ENCODE results near the gene KLRF2. TPM values are rescaled to one million over a fixed set of nuclear protein-coding genes. Genes with fewer than 3 reads are reported as not detected.

Gene KLRF2
- total RNA-seq, 1 experiment from 2014 or later, result not detected

GRCh38 chr12:9895215-9895971 is 14.1 kb downstream of the KLRF2 start:
- Histone ChIP-seq H4K20me1 (ENCODE audit: control insufficient read depth, insufficient read depth, insufficient read length) (no peaks in the 10 kb centered on the region), H2AFZ (ENCODE audit: low read length) (no peak overlapping the region)

More at GRCh38 chr12:9895215-9895971, 14.1 kb downstream of the KLRF2 start:
- Histone ChIP-seq H3K23ac (ENCODE audit: insufficient read length, low read depth, low read length) (no peak overlapping the region), H3K18ac (ENCODE audit: insufficient read length, low read depth, low read length) (no peak overlapping the region), H3K14ac (ENCODE audit: insufficient read depth, low read length) (no peak overlapping the region), H2AK5ac (ENCODE audit: insufficient read length, low read length) (no peak overlapping the region), H3K79me2 (ENCODE audit: insufficient read depth, low read length) (no peaks in the 10 kb centered on the region), H2BK20ac (ENCODE audit: low read depth, low read length, poor library complexity, severe bottlenecking) (no peak overlapping the region), H3K4me2 (ENCODE audit: insufficient read depth, insufficient read length, low read length) (no peak overlapping the region), H3T11ph (ENCODE audit: low read length) (no peak overlapping the region), H4K8ac (replicated peaks; ENCODE audit: insufficient read length, low read depth, low read length) (no peak overlapping the region), H4K5ac (ENCODE audit: insufficient read length, low read depth, low read length) (no peak overlapping the region), H3K23me2 (ENCODE audit: insufficient read length, low read depth, low read length, poor library complexity, severe bottlenecking) (no peaks in the 10 kb centered on the region), H4K91ac (ENCODE audit: insufficient read length, low read depth, low read length) (no peak overlapping the region), H2BK12ac (ENCODE audit: insufficient read length, low read depth, low read length) (no peak overlapping the region), H3K9ac (ENCODE audit: extremely low read depth, insufficient read length, low read length) (no peak overlapping the region), H3K27me3 (ENCODE audit: insufficient read depth, low read length) (no peaks in the 10 kb centered on the region), H3K4me1 (ENCODE audit: insufficient read depth, low read length) (no peaks in the 10 kb centered on the region), H2BK5ac (ENCODE audit: insufficient read length, low read length) (no peak overlapping the region), H2BK120ac (ENCODE audit: low read depth, low read length, poor library complexity, severe bottlenecking) (no peak overlapping the region), H3K27ac (ENCODE audit: insufficient read length, low read depth, low read length) (no peak overlapping the region), H3K56ac (ENCODE audit: insufficient read length, low read depth, low read length) (no peak overlapping the region), H2BK15ac (ENCODE audit: low read depth, low read length) (no peak overlapping the region), H3K4ac (ENCODE audit: low read depth, low read length) (no peak overlapping the region), H3K79me1 (ENCODE audit: insufficient read depth, low read depth, low read length, poor library complexity, severe bottlenecking) (no peaks in the 10 kb centered on the region), H3K9me3 (ENCODE audit: control insufficient read depth, low read depth, low read length) (no peaks in the 10 kb centered on the region)
- Mint-ChIP-seq H3K27me3 (ENCODE audit: low read depth) (no peaks in the 10 kb centered on the region), H3K9me3 (no peaks in the 10 kb centered on the region; a peak in 2 of 5 replicates), H3K36me3 (ENCODE audit: insufficient read depth in 1 of 3, low read depth in 3 of 3) (peaks cover 0 to 5% (median 0%) of the 10 kb centered on the region in 3 experiments; a peak in 2 of 7 replicates), H3K4me3 (no peak overlapping the region), H3K4me1 (peaks cover 11 to 16% of the 10 kb centered on the region in 2 experiments), H3K27ac (no peak overlapping the region)
- WGBS (ENCODE audit: extremely low coverage, insufficient read length, low lambda C conversion rate), result no CpG with 5 or more reads among the region's 6 CpGs
- no peak for DNase-seq
- TF ChIP-seq CTCF (conservative IDR thresholded peaks at IDR 0.05), result no peak

All from H9 (cell line).